ENCODE measurements around the gene RAMACL.

DNA sequence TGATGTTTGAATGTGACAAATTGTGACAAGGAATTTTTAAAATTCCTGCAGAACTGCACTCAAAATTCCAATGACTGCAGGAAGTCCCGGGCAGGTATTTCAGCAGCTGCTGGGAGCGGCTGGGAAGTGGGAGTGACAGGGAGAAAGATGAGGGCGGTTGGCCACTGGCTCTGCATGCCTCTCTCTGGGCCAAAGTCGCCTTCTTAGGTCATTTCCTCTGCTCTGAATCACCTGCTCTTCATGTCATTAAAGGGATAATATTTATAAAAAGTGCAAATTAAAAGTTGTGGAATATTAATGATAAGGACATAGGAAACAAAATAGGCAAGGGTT, 43.9 kb downstream of the RAMACL start:
- TF ChIP-seq, protein P1, sequence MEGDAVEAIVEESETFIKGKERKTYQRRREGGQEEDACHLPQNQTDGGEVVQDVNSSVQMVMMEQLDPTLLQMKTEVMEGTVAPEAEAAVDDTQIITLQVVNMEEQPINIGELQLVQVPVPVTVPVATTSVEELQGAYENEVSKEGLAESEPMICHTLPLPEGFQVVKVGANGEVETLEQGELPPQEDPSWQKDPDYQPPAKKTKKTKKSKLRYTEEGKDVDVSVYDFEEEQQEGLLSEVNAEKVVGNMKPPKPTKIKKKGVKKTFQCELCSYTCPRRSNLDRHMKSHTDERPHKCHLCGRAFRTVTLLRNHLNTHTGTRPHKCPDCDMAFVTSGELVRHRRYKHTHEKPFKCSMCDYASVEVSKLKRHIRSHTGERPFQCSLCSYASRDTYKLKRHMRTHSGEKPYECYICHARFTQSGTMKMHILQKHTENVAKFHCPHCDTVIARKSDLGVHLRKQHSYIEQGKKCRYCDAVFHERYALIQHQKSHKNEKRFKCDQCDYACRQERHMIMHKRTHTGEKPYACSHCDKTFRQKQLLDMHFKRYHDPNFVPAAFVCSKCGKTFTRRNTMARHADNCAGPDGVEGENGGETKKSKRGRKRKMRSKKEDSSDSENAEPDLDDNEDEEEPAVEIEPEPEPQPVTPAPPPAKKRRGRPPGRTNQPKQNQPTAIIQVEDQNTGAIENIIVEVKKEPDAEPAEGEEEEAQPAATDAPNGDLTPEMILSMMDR (conservative IDR thresholded peaks at IDR 0.05; ENCODE audit: low read length), result no peak
- no peak for TF ChIP-seq EZH2phosphoT487 (IDR thresholded peaks at IDR 0.05; ENCODE audit: borderline replicate concordance, low read depth, low read length)
